Esophagus squamous epithelium (tissue), 4 donors: Measurements from ENCODE around the gene COMMD10.

ENCODE experiments used
- POLR2A ChIP-seq, 4 donors: fragments of 450-650 bp; IDR thresholded peaks; one replicate each; pipeline ENCODE4 v1.6.1; 2017; ENCODE audit warnings: antibody characterized with exemption in 4 of 4, mild to moderate bottlenecking in 4 of 4, moderate library complexity in 3 of 4
- TF ChIP-seq, protein P1 (sequence below), 6 experiments: fragments of 450-650 bp in 4 of 6; fragments of 200-600 bp in 2 of 6; sonication (generic) in 2 of 6; IDR thresholded peaks; one replicate each; pipeline ENCODE4 v1.5.1; 2016 to 2019; ENCODE audit warnings: antibody characterized with exemption in 6 of 6, mild to moderate bottlenecking in 4 of 6, moderate library complexity in 4 of 6

DNA sequence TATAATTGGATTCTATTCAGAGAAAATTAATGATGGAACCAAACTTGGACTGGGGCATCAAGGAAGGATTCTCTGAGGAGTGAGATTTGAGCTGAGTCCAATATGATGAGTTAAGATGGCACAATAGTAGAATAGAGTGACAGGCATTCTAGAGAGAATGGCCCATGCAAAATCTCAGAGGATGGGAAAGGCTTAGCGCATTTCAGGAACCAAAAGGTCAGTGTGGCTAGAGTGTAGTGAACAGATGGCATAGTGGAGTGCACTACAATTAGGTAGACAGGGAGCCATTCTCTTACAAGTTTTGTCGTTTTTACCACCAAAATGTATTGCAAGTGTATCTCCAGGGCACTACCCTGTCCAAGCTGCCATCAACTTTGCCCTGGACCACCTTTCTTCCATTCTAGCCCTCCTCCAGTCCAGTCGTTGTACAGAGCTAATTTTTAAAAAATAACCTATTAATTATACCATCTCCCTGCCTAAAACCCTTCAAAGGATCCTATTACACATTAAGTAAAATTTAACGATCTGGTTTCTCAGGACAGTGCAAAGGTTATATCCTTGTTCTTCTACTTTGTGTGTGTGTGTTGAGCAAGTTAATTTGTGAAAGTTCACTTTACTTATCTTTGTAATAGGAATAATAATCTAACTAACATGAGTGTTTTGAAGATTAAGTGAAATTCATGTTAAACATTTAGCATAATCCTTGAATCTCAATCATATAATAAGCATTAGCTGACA, 211.7 kb downstream of the COMMD10 start:
- TF ChIP-seq, protein P1, sequence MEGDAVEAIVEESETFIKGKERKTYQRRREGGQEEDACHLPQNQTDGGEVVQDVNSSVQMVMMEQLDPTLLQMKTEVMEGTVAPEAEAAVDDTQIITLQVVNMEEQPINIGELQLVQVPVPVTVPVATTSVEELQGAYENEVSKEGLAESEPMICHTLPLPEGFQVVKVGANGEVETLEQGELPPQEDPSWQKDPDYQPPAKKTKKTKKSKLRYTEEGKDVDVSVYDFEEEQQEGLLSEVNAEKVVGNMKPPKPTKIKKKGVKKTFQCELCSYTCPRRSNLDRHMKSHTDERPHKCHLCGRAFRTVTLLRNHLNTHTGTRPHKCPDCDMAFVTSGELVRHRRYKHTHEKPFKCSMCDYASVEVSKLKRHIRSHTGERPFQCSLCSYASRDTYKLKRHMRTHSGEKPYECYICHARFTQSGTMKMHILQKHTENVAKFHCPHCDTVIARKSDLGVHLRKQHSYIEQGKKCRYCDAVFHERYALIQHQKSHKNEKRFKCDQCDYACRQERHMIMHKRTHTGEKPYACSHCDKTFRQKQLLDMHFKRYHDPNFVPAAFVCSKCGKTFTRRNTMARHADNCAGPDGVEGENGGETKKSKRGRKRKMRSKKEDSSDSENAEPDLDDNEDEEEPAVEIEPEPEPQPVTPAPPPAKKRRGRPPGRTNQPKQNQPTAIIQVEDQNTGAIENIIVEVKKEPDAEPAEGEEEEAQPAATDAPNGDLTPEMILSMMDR (IDR thresholded peaks at IDR 0.05): no peak
- TF ChIP-seq POLR2A (IDR thresholded peaks at IDR 0.05): no peak
